ENCODE results near the gene ASIC2.

DNA sequence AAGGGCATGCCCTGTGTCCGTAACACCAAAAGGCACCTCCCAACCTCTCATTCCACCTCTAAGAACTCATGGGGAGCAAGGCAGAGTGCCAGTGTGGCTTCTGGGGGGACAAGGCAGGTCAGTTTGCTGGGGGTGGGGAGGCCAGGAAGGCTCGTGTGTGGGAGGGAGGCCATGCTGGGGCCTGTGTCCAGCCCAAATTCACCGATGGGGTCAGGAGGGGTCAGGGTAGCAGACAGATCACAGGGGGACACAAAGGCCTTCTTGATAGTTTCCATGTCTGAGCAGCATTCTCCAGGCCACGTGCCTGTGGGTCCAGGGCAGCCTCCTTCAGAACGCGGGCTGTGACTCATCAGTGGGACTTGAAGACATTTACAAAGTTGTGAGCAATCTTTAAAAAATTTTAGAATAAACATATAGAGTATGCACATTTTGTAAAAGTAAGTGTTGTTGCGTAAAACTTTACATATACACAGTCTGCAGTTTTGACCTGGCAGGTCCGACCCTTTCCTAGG lies 280.5 kb downstream of the ASIC2 start:
- TF ChIP-seq, protein P1, sequence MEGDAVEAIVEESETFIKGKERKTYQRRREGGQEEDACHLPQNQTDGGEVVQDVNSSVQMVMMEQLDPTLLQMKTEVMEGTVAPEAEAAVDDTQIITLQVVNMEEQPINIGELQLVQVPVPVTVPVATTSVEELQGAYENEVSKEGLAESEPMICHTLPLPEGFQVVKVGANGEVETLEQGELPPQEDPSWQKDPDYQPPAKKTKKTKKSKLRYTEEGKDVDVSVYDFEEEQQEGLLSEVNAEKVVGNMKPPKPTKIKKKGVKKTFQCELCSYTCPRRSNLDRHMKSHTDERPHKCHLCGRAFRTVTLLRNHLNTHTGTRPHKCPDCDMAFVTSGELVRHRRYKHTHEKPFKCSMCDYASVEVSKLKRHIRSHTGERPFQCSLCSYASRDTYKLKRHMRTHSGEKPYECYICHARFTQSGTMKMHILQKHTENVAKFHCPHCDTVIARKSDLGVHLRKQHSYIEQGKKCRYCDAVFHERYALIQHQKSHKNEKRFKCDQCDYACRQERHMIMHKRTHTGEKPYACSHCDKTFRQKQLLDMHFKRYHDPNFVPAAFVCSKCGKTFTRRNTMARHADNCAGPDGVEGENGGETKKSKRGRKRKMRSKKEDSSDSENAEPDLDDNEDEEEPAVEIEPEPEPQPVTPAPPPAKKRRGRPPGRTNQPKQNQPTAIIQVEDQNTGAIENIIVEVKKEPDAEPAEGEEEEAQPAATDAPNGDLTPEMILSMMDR (IDR thresholded peaks at IDR 0.05; ENCODE audit: extremely low read depth in 1 of 2, insufficient read depth in 1 of 2, low read depth in 1 of 2, low read length in 2 of 2), result no peak
- no peak for TF ChIP-seq POLR2AphosphoS5 (IDR thresholded peaks at IDR 0.05; ENCODE audit: insufficient read depth, low read depth, low read length)
- TF ChIP-seq POLR2A (IDR thresholded peaks at IDR 0.05; ENCODE audit: low read depth, low read length), result no peak
- TF ChIP-seq MYC (IDR thresholded peaks at IDR 0.05; ENCODE audit: low read depth, low read length), result no peak

Data from endothelial cell of umbilical vein (primary cell).